GM18499 (cell line): ENCODE data around the gene CEP112.

Source experiments
- ATAC-seq: cut with Tn5 transposase; IDR thresholded peaks from one replicate; pipeline ENCODE4 v1.9.1; 2021; ENCODE audit warnings: moderate number of reproducible peaks; ENCODE audit not compliant: insufficient read depth, unreplicated experiment

The CEP112 gene

DNA sequence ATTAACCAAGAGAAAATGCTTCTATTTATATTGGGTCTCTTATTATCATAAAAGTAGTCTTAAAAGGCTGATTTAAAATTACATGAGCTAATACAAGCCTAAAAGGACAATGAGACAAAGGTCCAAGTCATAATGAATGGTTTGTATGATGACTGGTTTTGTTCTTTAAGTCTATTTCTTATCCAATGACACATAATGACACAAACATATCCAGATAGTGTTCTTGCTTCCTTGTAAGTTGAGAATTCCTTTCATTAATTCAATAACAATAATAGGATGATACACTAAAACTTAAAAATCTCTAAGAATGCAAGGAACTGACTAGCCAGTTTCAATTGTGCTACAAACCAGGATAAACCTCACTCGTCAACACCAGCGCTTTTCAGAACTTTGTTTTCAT is 244.1 kb downstream of the CEP112 start:
- no peak for ATAC-seq

DNA sequence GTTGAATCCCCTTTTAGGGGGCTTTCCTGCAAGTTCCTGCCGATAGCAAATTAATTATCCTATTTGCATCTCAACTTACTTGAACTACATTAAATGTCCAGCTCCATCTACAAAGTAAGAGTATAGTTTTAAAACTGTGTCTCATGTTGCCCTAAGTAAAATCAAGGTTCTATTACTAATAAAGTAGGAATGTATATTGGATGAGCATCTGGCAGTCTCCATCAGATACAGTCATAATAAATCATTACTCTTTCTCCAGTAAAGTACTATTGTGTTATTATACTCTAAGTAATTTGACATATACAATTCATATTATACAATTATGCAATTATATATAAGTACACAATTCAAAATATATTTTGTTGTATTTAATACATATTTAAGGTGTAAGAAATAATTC is 249.3 kb downstream of the CEP112 start:
- ATAC-seq: no peak

GRCh38 chr17:65941356-65941899 is 250.5 kb downstream of the CEP112 start:
- ATAC-seq: no peak

- no peak for ATAC-seq
These were observed 255.9 kb downstream of the CEP112 start for GRCh38 chr17:65936013-65936412.

DNA sequence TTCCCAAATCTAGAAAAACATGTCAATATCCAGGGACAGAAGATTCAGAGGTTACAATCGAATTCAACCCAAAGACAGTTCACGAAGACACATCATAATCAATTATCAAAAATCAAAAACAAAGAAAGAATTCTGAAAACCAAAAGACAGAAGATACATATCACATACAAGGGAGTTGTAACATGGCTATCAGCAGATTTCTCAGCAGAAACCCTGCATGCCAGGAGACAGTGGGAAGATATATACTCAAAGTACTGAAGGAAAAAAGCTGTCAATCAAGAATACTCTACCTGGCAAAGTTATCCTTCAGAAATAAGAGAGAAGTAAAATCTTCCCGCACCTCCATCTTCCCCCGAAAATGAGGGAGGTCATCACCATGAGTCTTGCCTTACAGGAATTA is 258.6 kb downstream of the CEP112 start:
- no peak for ATAC-seq

DNA sequence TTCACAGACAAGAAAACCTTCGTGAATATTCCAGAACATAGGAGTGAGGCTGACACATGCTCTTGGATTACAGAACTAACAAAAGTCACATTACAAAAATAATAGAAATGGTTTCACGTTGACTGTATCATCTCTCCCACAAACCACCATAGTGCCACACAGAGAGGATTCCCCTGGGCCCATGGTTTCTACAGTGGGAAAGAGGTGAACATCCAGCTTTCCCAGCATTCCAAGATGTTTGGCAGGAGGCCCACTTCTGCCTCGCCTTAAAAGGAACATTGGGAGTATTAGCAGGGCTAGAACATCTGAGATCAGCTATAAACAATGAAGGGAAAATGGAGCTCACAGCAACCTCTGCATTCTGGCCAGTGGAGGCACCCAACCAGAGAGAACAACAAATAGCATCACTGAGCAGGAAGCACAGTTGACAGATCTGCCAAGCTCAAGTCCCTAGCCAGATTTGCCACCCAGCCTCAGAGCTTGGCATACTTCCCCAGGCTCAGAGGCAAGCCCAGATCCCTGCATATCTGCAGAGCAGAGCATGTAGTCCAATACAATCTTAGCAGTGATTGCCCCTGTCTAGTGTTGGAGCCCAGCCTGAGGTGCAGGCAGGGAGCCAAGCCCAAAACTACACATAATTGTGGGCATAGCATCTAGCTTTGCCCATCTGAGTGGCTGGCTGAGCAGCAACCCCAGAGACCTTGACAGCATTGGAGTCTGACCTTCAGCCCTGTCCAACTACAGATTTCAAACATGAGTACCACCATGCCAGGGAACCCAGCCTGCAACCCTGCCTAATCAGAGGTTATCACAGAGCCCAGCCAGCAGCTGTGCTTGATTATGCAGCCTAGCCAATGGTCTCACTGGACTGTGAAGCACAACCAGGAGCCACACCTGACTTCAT is 260.4 kb downstream of the CEP112 start:
- no peak for ATAC-seq

DNA sequence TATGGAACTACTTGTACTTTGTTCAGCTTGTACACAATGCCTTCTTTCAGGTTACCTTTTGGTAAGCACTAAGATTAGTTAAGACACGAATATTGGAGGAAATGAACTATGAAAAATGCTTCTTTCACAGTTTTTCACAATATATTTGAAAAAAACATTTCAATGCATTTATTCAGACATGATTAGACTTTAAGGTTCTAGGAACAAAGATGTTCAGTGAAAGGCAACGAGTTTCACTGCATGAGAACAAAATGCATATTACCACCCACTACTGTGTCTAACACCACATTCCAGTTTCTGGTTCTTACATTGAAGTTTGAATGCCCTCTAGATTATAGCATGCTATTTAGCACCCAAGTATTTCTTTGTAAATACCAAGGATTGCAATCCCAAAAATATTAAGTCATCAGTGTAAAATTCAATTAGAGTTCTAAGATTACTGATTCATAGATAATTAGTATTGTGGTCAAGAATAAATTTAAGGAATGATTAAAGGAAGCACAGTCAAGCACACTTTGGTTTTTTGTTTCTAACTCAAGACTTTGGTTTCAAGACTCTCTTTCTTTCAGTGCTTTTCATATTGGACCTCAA is 261.7 kb downstream of the CEP112 start:
- ATAC-seq: no peak

DNA sequence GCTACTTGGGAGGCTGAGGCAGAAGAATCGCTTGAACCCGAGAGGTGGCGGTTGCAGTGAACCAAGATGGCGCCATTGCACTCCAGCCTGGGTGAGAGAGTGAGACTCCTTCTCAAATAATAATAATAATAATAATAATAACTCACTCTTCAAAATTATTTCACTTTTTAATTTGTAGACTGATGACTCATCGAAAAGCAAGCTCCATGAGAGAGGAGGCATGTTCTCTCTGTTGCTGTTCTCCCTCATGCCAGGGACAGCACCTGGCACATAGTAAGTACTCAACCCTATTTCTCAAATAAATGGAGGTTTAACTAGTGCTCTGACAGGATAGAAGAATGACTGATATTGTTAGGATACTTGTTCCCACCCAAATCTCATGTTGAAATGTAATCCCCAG is 265.3 kb downstream of the CEP112 start:
- ATAC-seq: no peak

- ATAC-seq: no peak
These were observed 266.2 kb downstream of the CEP112 start for GRCh38 chr17:65925606-65926307.

DNA sequence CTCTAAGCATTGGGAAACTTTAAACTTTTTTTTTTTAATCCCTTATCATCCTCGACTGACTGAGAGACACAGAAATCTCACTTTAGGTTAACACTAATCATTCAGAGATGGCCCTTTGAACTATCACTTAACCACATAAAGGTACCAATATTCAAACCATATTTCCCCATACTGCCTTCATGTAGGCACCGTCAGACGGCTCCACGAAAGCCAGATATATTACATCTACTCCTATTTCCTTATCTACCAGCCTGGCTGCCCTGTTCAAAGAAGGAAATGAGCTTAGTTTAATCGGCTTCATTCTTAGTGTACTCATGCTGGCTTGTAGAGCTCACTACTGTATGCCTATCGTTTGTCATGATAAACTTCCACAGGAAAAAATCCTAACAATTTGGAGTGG is 270.9 kb downstream of the CEP112 start:
- ATAC-seq: no peak

DNA sequence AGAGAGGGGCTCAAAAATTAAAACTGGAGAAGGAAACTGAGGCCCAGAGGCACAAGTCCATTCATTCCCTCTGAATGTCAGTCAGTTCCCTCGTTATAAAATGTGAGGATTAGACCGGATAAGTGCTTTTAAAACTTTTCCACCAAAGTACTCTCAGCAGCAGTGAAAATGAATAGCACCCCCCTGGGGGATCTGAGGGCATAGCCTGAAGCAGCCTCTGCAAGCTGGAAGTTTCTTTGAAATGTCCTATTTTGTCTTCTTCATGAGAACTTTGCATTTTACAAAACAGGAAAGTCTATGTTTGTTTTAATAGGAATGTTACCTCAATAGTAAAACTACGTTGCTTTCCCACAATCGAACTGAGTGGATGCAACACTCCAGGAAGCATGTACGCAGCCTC is 273.0 kb downstream of the CEP112 start:
- ATAC-seq: no peak

DNA sequence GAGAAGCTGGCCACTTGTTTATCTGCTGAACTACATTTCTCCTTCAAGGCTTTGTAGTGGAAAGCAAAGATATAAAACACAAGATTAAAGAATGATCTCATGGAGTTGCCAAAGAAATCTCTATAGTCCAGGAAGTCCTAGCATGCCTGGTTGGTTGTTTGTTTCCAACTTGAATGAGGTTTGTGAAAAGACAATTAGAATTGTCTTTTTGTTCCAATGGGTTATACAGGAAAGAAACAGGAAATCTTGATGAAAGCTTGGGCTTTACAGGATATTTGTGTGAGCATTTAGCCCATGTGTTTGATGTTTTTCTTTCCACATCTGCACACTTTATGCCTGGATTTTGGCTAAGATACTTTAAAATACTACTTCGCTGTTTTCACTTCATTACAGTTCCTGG is 273.4 kb downstream of the CEP112 start:
- no peak for ATAC-seq

- no peak for ATAC-seq
These were observed 274.4 kb downstream of the CEP112 start for GRCh38 chr17:65917560-65917959.

DNA sequence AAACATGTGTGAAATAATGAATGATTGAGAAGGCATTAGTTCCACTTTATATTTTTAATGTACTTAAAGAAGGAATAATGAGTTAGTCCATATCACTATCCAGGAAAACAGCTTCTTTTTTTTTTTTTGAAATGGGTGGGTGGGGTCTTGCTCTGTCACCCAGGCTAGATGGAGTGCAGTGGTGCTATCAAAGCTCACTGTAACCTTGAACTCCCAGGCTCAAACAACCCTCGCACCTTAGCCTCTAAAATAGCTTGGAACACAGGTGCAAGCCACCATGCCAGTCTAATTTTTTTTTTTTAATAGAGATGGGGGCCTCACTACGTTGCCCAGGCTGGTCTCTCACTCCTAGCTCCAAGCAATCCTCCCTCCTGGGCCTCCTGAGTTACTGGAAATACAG is 275.5 kb downstream of the CEP112 start:
- no peak for ATAC-seq

GRCh38 chr17:65914784-65915342 is 277.1 kb downstream of the CEP112 start:
- ATAC-seq: peak; percentile 98

GRCh38 chr17:65913326-65913850 is 278.5 kb downstream of the CEP112 start:
- no peak for ATAC-seq

- no peak for ATAC-seq
These were observed 281.1 kb downstream of the CEP112 start for GRCh38 chr17:65910836-65911235.

GRCh38 chr17:65902831-65903522 is 289.0 kb downstream of the CEP112 start:
- no peak for ATAC-seq

DNA sequence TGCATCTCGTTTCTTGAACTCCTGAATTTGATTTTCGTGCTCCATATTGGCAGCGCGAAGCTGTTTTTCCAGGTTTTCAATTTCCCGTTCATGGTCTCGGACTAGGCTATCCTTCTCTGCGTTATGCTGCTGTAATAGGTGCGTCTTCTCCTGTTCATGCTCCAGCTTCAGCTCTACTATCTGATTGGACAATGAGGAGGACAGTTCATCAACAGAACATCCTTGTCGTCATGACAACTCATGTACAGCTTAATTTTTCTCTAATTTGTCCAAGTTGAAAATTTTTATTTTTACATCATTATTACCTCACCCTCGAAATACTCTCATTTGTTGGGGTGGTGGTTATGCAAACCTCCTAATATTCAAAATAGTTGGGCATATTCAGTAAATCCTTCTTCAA is 289.8 kb downstream of the CEP112 start:
- ATAC-seq: no peak

GRCh38 chr17:65901394-65901793 is 290.5 kb downstream of the CEP112 start:
- ATAC-seq: no peak
